WI38 (cell line): ENCODE data around the gene TMCC2.

Experiments used
- H3K4me3 ChIP-seq: 2 replicates; pipeline ENCODE4 v1.5.1; 2011; ENCODE audit warnings: low read depth, mild to moderate bottlenecking, control low read depth, low read length
- CTCF ChIP-seq: IDR thresholded peaks from 2 replicates; pipeline ENCODE4 v1.5.1; 2012; ENCODE audit warnings: low read depth, mild to moderate bottlenecking, control low read depth, low read length

TMCC2 gene

GRCh38 chr1:205285381-205286101 lies 57.8 kb downstream of the TMCC2 start:
- no peak overlapping the region for H3K4me3 ChIP-seq
- TF ChIP-seq CTCF, result no peak

GRCh38 chr1:205286335-205286950 lies 58.7 kb downstream of the TMCC2 start:
- TF ChIP-seq CTCF, result no peak
- no peak overlapping the region for H3K4me3 ChIP-seq

GRCh38 chr1:205287076-205287475 lies 59.3 kb downstream of the TMCC2 start:
- TF ChIP-seq CTCF, result no peak
- H3K4me3 ChIP-seq, result no peak overlapping the region

GRCh38 chr1:205287767-205288559 lies 60.2 kb downstream of the TMCC2 start:
- no peak overlapping the region for H3K4me3 ChIP-seq
- no peak for TF ChIP-seq CTCF

- H3K4me3 ChIP-seq, result no peak overlapping the region
- TF ChIP-seq CTCF, result no peak
Observed at GRCh38 chr1:205291596-205291995, 63.9 kb downstream of the TMCC2 start.

- TF ChIP-seq CTCF, result no peak
- H3K4me3 ChIP-seq, result no peak overlapping the region
Observed at GRCh38 chr1:205293350-205294074, 65.8 kb downstream of the TMCC2 start.
